OCI-LY3 (cell line): ENCODE measurements around the gene TBXA2R.

Experiments used
- H2AFZ ChIP-seq: fragments of 200-600, 300-600 bp; shearing (Covaris generic); 2 replicates; pipeline ENCODE4 v1.6.0; 2014; ENCODE audit warnings: antibody characterized with exemption, low read depth, low read length
- H3K27ac ChIP-seq: fragments of 200-600, 300-600 bp; sonication (generic); 2 replicates; pipeline ENCODE4 v1.5.1; 2014; ENCODE audit warnings: mild to moderate bottlenecking, low read length, moderate library complexity, mixed read lengths
- H3K27me3 ChIP-seq: fragments of 200-600, 300-600 bp; sonication (generic); 2 replicates; pipeline ENCODE4 v1.6.1; 2014; ENCODE audit warnings: low read depth, low read length, mixed read lengths
- H3K36me3 ChIP-seq: fragments of 200-600, 300-600 bp; sonication (generic); replicated peaks from 2 replicates; pipeline ENCODE3; 2014; ENCODE audit warnings: low read depth, low read length, mixed read lengths
- H3K4me1 ChIP-seq: fragments of 300-600, 200-600 bp; sonication (generic); 2 replicates; pipeline ENCODE4 v1.6.1; 2014; ENCODE audit warnings: low read length, mixed read lengths
- H3K4me2 ChIP-seq: fragments of 200-600, 300-600 bp; sonication (generic); 2 replicates; pipeline ENCODE4 v1.6.1; 2014; ENCODE audit warnings: low read length, mixed read lengths
- H3K4me3 ChIP-seq: fragments of 300-600, 200-600 bp; sonication (generic); 2 replicates; pipeline ENCODE4 v1.5.1; 2014; ENCODE audit warnings: antibody characterized with exemption, mild to moderate bottlenecking, low read length, moderate library complexity
- H3K79me2 ChIP-seq: fragments of 300-600, 200-600 bp; shearing (Covaris generic); 2 replicates; pipeline ENCODE4 v1.6.1; 2014; ENCODE audit warnings: mild to moderate bottlenecking, low read length, mixed read lengths
- H3K9ac ChIP-seq: fragments of 300-600, 200-600 bp; shearing (Covaris generic); 2 replicates; pipeline ENCODE4 v1.6.0; 2014; ENCODE audit warnings: mild to moderate bottlenecking, low read length, moderate library complexity
- H3K9me3 ChIP-seq: fragments of 200-600, 300-600 bp; shearing (Covaris generic); 2 replicates; pipeline ENCODE4 v1.6.1; 2014; ENCODE audit warnings: low read length, mixed read lengths; ENCODE audit not compliant: insufficient read depth
- H4K20me1 ChIP-seq: fragments of 200-600, 300-600 bp; sonication (generic); 2 replicates; pipeline ENCODE4 v1.6.1; 2016; ENCODE audit warnings: low read length, mixed read lengths; ENCODE audit not compliant: insufficient read depth
- CTCF ChIP-seq: fragments of 200-600, 300-600 bp; sonication (generic); IDR thresholded peaks from 2 replicates; pipeline ENCODE4 v1.5.1; 2014; ENCODE audit warnings: antibody characterized with exemption, low read length, low read depth
- EZH2phosphoT487 ChIP-seq: fragments of 200-600 bp; shearing (Covaris generic); IDR thresholded peaks from 2 replicates; pipeline ENCODE4 v1.6.1; 2018; ENCODE audit warnings: antibody characterized with exemption, mixed run types, low read depth

Gene TBXA2R

GRCh38 chr19:3612901-3613741 is 6.4 kb upstream of the TBXA2R start:
- no peak overlapping the region for H3K27ac ChIP-seq
- H4K20me1 ChIP-seq = no peaks in the 10 kb centered on the region
- no peak overlapping the region for H3K4me2 ChIP-seq
- no peak overlapping the region for H2AFZ ChIP-seq
- no peak for TF ChIP-seq EZH2phosphoT487
- TF ChIP-seq CTCF = no peak
- no peaks in the 10 kb centered on the region for H3K79me2 ChIP-seq
- H3K36me3 ChIP-seq = peaks cover 11% of the 10 kb centered on the region
- H3K4me3 ChIP-seq = no peak overlapping the region
- H3K27me3 ChIP-seq = no peaks in the 10 kb centered on the region
- no peaks in the 10 kb centered on the region for H3K9me3 ChIP-seq
- no peak overlapping the region for H3K9ac ChIP-seq
- no peaks in the 10 kb centered on the region for H3K4me1 ChIP-seq

- H2AFZ ChIP-seq = no peak overlapping the region
- H3K79me2 ChIP-seq = no peaks in the 10 kb centered on the region
- no peak overlapping the region for H3K4me2 ChIP-seq
- no peaks in the 10 kb centered on the region for H4K20me1 ChIP-seq
- no peak overlapping the region for H3K9ac ChIP-seq
- H3K9me3 ChIP-seq = no peaks in the 10 kb centered on the region
- peaks cover 11% of the 10 kb centered on the region for H3K36me3 ChIP-seq
- H3K27me3 ChIP-seq = no peaks in the 10 kb centered on the region
- no peak overlapping the region for H3K4me3 ChIP-seq
- TF ChIP-seq EZH2phosphoT487 (no peak), CTCF (no peak)
- no peak overlapping the region for H3K27ac ChIP-seq
- no peaks in the 10 kb centered on the region for H3K4me1 ChIP-seq
These were observed 5.7 kb upstream of the TBXA2R start for GRCh38 chr19:3612330-3612729.

- H3K4me2 ChIP-seq = no peak overlapping the region
- H3K9ac ChIP-seq = no peak overlapping the region
- no peaks in the 10 kb centered on the region for H4K20me1 ChIP-seq
- H2AFZ ChIP-seq = no peak overlapping the region
- no peak overlapping the region for H3K4me3 ChIP-seq
- no peaks in the 10 kb centered on the region for H3K79me2 ChIP-seq
- H3K9me3 ChIP-seq = no peaks in the 10 kb centered on the region
- H3K36me3 ChIP-seq = peaks cover 11% of the 10 kb centered on the region
- no peaks in the 10 kb centered on the region for H3K4me1 ChIP-seq
- no peak for TF ChIP-seq CTCF
- no peak for TF ChIP-seq EZH2phosphoT487
- H3K27ac ChIP-seq = no peak overlapping the region
- no peaks in the 10 kb centered on the region for H3K27me3 ChIP-seq
These were observed 5.2 kb upstream of the TBXA2R start for GRCh38 chr19:3611841-3612240.

- no peak overlapping the region for H3K27ac ChIP-seq
- no peaks in the 10 kb centered on the region for H3K27me3 ChIP-seq
- H3K9ac ChIP-seq = no peak overlapping the region
- peaks cover 11% of the 10 kb centered on the region for H3K36me3 ChIP-seq
- no peaks in the 10 kb centered on the region for H3K9me3 ChIP-seq
- H3K4me3 ChIP-seq = no peak overlapping the region
- H4K20me1 ChIP-seq = no peaks in the 10 kb centered on the region
- H3K79me2 ChIP-seq = no peaks in the 10 kb centered on the region
- H3K4me1 ChIP-seq = no peaks in the 10 kb centered on the region
- H3K4me2 ChIP-seq = no peak overlapping the region
- H2AFZ ChIP-seq = no peak overlapping the region
- TF ChIP-seq CTCF (no peak), EZH2phosphoT487 (no peak)
These were observed 4.4 kb upstream of the TBXA2R start for GRCh38 chr19:3610745-3611717.
